ENCODE results near the gene GPR62.

DNA sequence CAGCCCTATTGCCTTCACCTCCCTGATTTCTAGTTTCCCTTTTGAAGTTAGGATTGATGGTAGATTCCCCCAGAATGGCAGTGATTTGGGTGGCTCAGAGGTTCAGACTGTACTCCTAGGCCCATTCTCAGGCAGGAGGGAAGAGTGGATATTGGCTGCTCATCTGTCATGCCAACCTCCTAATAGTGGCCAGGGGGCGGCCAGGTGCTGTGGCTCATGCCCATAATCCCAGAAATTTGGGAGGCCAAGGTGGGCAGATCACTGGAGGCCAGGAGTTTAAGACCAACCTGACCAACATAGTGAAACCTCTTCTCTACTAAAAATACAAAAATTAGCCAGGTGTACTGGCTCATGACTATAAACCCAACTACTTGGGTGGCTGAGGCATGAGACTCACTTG, 24.7 kb upstream of the GPR62 start:
- no peak for TF ChIP-seq CTCF (conservative IDR thresholded peaks at IDR 0.05; ENCODE audit: low read length)
- TF ChIP-seq EZH2phosphoT487 (IDR thresholded peaks at IDR 0.05; ENCODE audit: borderline replicate concordance): no peak

All from Loucy (cell line).